AG04450 (cell line): ENCODE data around the gene S100A16. TPM values are rescaled to one million over a fixed set of nuclear protein-coding genes. Genes with fewer than 3 reads are reported as not detected.
A peak's percentile ranks its signal among the peaks of the same experiment; 100 is the strongest.

Source experiments
- CTCF ChIA-PET: fragments of 300-600, 350-600 bp; formaldehyde crosslinking; extraction: SDS; loops from one replicate; lab custom pipeline; 2022; ENCODE audit warnings: antibody characterized with exemption, inconsistent platforms; lab: Charles Lee
- POLR2A ChIA-PET: fragments of 350-600 bp; formaldehyde crosslinking; extraction: SDS; loops from one replicate; lab custom pipeline; 2021; ENCODE audit warnings: antibody characterized with exemption, inconsistent platforms; lab: Yijun Ruan, JAX
- DNase-seq: peaks from one replicate; pipeline ENCODE4 v3.0.0-alpha.2; 2011; ENCODE audit warnings: low read depth, low spot score
- H3K27ac ChIP-seq: one replicate; pipeline ENCODE4 v1.5.1; 2012; ENCODE audit warnings: low read depth, low read length, control low read depth
- H3K27me3 ChIP-seq: one replicate; pipeline ENCODE4 v1.6.0; 2012; ENCODE audit warnings: low read length; ENCODE audit not compliant: control insufficient read depth, insufficient read depth
- H3K4me3 ChIP-seq: 2 replicates; pipeline ENCODE4 v1.5.1; 2011; ENCODE audit warnings: mild to moderate bottlenecking, low read depth, low read length, control low read depth
- H3K9me3 ChIP-seq: 2 replicates; pipeline ENCODE4 v1.5.1; 2012; ENCODE audit warnings: low read length; ENCODE audit not compliant: control insufficient read depth, insufficient read depth
- polyA minus RNA-seq: library from RNA; depleted of rRNA, polyadenylated mRNA; stranded (reverse); fragments of >200 nt; gene quantifications from 2 replicates; pipeline ENCODE4 v1.2.3, GENCODE V29; 2011; rRNA and poly(A)+ RNA removed
- polyA plus RNA-seq: library from polyadenylated mRNA; depleted of rRNA; stranded (reverse); fragments of >200 nt; gene quantifications from 2 replicates; pipeline ENCODE4 v1.2.3, GENCODE V29; 2011; rRNA removed
- TF ChIP-seq, protein P1 (sequence below): IDR thresholded peaks from 2 replicates; pipeline ENCODE4 v1.5.1; 2011; ENCODE audit warnings: low read depth, low read length, control low read depth, inconsistent platforms

The S100A16 gene
- polyA plus RNA-seq: 224 and 256 TPM in 2 replicates
- polyA minus RNA-seq: 109 and 145 TPM in 2 replicates

DNA sequence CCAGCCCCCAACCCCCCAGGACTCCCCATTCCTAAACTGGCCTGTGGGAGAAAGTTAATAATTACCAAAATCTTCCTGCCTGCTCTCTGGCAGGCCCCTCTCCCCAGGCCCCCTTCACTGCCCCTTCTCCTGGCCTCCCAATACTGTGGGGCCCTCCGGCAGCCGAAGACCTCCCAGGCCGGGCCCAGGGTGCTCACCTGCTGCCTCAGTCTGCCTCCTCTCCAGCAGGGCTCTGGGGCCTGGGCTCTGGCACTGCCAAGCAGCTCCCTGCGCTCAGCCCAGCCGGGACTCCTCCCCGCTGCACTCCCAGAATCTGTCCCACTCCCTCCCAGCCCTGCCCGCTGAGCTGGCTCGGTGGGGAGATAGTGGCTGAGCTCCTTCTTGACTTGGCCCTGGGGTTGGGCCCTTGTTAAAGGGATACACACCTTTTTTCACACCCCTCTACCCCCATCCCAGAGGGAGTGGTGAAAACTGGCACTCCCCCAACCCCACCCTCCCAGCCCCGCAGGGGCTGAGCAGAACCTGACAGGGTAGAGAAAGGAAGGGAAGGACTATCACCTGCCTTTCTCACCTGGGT lies at the start of gene S100A16:
S100A16 (minus strand) TSS at position 383 of the 577 bp plus-strand sequence. CDS start 4,986 bp downstream, outside the sequence.
- Histone ChIP-seq H3K4me3 (peak within 1 kb of the TSS; percentile 83), H3K27ac (peak within 1 kb of the TSS; percentile 47), H3K27me3 (no peaks in the 10 kb centered on the region), H3K9me3 (no peaks in the 10 kb centered on the region)
- CTCF ChIA-PET: interaction anchor here (0.6 to 9.3 kb wide), 11 partner anchors 9 to 260 kb away, joined by 3 to 80 read pairs (median 5); partner anchors contain the start of genes S100A1 and S100A13
- no peak for DNase-seq
- POLR2A ChIA-PET: interaction anchor here (0.6 to 2.1 kb wide), 10 partner anchors 8 to 377 kb away, joined by 3 to 46 read pairs (median 4); partner anchors contain the start of genes CHTOP, S100A1 and S100A13
- TF ChIP-seq, protein P1, sequence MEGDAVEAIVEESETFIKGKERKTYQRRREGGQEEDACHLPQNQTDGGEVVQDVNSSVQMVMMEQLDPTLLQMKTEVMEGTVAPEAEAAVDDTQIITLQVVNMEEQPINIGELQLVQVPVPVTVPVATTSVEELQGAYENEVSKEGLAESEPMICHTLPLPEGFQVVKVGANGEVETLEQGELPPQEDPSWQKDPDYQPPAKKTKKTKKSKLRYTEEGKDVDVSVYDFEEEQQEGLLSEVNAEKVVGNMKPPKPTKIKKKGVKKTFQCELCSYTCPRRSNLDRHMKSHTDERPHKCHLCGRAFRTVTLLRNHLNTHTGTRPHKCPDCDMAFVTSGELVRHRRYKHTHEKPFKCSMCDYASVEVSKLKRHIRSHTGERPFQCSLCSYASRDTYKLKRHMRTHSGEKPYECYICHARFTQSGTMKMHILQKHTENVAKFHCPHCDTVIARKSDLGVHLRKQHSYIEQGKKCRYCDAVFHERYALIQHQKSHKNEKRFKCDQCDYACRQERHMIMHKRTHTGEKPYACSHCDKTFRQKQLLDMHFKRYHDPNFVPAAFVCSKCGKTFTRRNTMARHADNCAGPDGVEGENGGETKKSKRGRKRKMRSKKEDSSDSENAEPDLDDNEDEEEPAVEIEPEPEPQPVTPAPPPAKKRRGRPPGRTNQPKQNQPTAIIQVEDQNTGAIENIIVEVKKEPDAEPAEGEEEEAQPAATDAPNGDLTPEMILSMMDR: no peak

- Histone ChIP-seq H3K4me3 (no peak overlapping the region), H3K27ac (no peak overlapping the region), H3K9me3 (no peaks in the 10 kb centered on the region), H3K27me3 (no peaks in the 10 kb centered on the region)
- CTCF ChIA-PET: interaction anchor here (1.2 kb wide), 1 partner anchor 129 kb away, joined by 4 read pairs; no protein-coding TSS in a partner anchor
- DNase-seq: no peak
- TF ChIP-seq, protein P1: no peak
- POLR2A ChIA-PET: interaction anchor here (1.1 kb wide), 1 partner anchor 28 kb away, joined by 3 read pairs; the partner anchor contains the start of gene CHTOP
Observed at GRCh38 chr1:153662269-153662668, 49.3 kb upstream of the S100A16 start.

DNA sequence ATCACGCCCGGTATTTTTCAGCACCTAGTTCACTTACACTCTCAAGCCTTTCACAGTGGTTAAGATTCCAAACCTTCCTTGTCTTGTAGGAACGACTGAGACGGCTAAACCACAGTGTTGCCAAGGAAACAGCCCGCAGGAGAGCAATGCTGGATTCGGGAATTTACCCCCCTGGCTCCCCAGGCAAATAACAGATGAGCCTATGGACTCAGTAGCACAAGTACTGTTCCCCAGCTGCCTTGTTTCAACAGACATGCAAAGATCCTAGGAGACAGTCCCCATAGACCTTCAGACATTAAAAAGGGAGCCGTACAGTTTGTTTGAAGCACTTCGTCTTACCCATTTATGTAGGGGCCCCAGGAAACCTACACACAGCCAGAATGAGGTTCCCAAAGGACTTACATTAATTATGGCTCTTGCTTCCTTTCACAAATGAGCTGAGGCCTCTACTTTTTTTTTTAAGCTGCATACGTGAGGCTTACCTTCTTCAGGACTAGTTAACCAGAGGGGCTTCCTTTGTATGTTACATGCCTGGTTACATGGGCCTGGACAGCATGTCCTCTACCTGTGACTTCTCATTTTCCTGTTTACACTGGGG lies 48.3 kb upstream of the S100A16 start:
- Histone ChIP-seq H3K9me3 (no peaks in the 10 kb centered on the region), H3K27me3 (no peaks in the 10 kb centered on the region), H3K4me3 (no peak overlapping the region), H3K27ac (no peak overlapping the region)
- ChIA-PET CTCF (interaction anchor here (1.2 kb wide), 1 partner anchor 128 kb away, joined by 4 read pairs; no protein-coding TSS in a partner anchor), POLR2A (interaction anchor here (1.1 to 1.6 kb wide), 2 partner anchors 27 to 34 kb away, joined by 5 to 13 read pairs; partner anchors contain the start of genes CHTOP and S100A13)
- TF ChIP-seq, protein P1: no peak
- no peak for DNase-seq

DNA sequence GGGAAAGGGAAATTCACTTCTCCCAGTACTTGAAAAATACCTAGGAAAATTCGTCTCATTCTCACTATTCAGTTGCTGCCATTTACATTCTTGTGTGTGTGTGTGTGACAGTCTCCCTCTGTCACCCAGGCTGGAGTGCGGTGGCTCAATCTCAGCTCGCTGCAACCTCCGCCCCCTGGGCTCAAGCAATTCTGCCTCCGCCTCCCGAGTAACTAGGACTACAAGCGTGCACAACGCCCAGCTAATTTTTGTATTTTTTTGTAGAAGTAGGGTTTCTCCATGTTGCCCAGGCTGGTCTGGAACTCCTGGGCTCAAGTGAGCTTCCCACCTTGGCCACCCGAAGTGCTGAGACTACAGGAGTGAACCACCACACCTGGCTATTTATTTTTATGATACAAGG lies 46.7 kb upstream of the S100A16 start:
- no peak overlapping the region for H3K27ac ChIP-seq
- TF ChIP-seq, protein P1: no peak
- ChIA-PET CTCF (interaction anchor here (0.7 to 1.9 kb wide), 6 partner anchors 18 to 486 kb away, joined by 3 to 8 read pairs (median 6); partner anchors contain the start of genes S100A1 and S100A13), POLR2A (interaction anchor here (1.5 kb wide), 1 partner anchor 26 kb away, joined by 10 read pairs; the partner anchor contains the start of gene CHTOP)
- peak overlapping the region; percentile 92 for H3K4me3 ChIP-seq
- no peak for DNase-seq
- H3K9me3 ChIP-seq: no peaks in the 10 kb centered on the region
- no peaks in the 10 kb centered on the region for H3K27me3 ChIP-seq
